Measurements from ENCODE around the gene PAXX.

Gene PAXX

GRCh38 chr9:136954270-136955083, 37.7 kb upstream of the PAXX start:
- no peaks in the 10 kb centered on the region; the same call in 1 of the 2 replicates for H3K36me3 ChIP-seq (ENCODE audit: control insufficient read depth, insufficient read depth, low read length)
- H3K27ac ChIP-seq (ENCODE audit: low read length): no peak overlapping the region
- no peaks in the 10 kb centered on the region for H3K27me3 ChIP-seq (ENCODE audit: control insufficient read depth, insufficient read depth, low read length)
- no peaks in the 10 kb centered on the region; the same call in 1 of the 2 replicates for H3K4me1 ChIP-seq (ENCODE audit: control insufficient read depth, insufficient read depth, low read length)
- H3K4me3 ChIP-seq (ENCODE audit: low read length): no peak overlapping the region
- no CpG with 5 or more reads among the region's 25 CpGs for WGBS (ENCODE audit: insufficient coverage, insufficient read length)
- no peak for DNase-seq (ENCODE audit: low read depth, low spot score)
- H3K9me3 ChIP-seq (ENCODE audit: control insufficient read depth, insufficient read depth, low read length): no peaks in the 10 kb centered on the region

- H3K9me3 ChIP-seq (ENCODE audit: control insufficient read depth, insufficient read depth, low read length): no peaks in the 10 kb centered on the region
- DNase-seq (ENCODE audit: low read depth, low spot score): no peak
- no CpG with 5 or more reads among the region's 14 CpGs for WGBS (ENCODE audit: insufficient coverage, insufficient read length)
Observed at GRCh38 chr9:136955202-136955942, 36.9 kb upstream of the PAXX start.

GRCh38 chr9:136955943-136956335, 36.3 kb upstream of the PAXX start:
- no peak for DNase-seq (ENCODE audit: low read depth, low spot score)
- no peak overlapping the region for H3K4me3 ChIP-seq (ENCODE audit: low read length)
- H3K4me1 ChIP-seq (ENCODE audit: control insufficient read depth, insufficient read depth, low read length): no peaks in the 10 kb centered on the region
- no peaks in the 10 kb centered on the region for H3K9me3 ChIP-seq (ENCODE audit: control insufficient read depth, insufficient read depth, low read length)
- no peaks in the 10 kb centered on the region for H3K27me3 ChIP-seq (ENCODE audit: control insufficient read depth, insufficient read depth, low read length)
- no peaks in the 10 kb centered on the region; the same call in 1 of the 2 replicates for H3K36me3 ChIP-seq (ENCODE audit: control insufficient read depth, insufficient read depth, low read length)
- H3K27ac ChIP-seq (ENCODE audit: low read length): no peak overlapping the region
- no CpG with 5 or more reads among the region's 9 CpGs for WGBS (ENCODE audit: insufficient coverage, insufficient read length)

More at GRCh38 chr9:136955202-136955942, 36.9 kb upstream of the PAXX start:
- H3K4me3 ChIP-seq (ENCODE audit: low read length): no peak overlapping the region
- no peak overlapping the region for H3K27ac ChIP-seq (ENCODE audit: low read length)
- H3K36me3 ChIP-seq (ENCODE audit: control insufficient read depth, insufficient read depth, low read length): no peaks in the 10 kb centered on the region; the same call in 1 of the 2 replicates
- no peaks in the 10 kb centered on the region; the same call in 1 of the 2 replicates for H3K4me1 ChIP-seq (ENCODE audit: control insufficient read depth, insufficient read depth, low read length)
- no peaks in the 10 kb centered on the region for H3K27me3 ChIP-seq (ENCODE audit: control insufficient read depth, insufficient read depth, low read length)

DNA sequence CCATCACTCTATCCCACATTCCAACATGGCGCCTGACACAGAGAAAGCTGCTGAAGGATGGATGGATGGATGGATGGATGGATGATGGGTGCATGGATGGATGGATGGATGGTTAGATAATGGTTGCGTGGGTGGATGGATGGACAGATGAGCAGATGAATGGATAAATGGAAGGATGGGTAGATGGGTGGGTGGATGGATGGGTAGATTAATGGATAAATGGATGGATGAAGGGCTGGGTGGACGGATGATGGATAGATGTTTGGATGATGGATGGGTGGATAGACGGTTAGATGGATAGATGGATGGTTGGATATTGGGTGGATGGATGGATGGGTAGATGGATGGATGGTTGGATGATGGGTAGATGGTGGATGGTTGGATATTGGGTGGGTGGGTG, 35.6 kb upstream of the PAXX start:
- H3K9me3 ChIP-seq (ENCODE audit: control insufficient read depth, insufficient read depth, low read length): no peaks in the 10 kb centered on the region
- no peaks in the 10 kb centered on the region; the same call in 1 of the 2 replicates for H3K36me3 ChIP-seq (ENCODE audit: control insufficient read depth, insufficient read depth, low read length)
- H3K27me3 ChIP-seq (ENCODE audit: control insufficient read depth, insufficient read depth, low read length): no peaks in the 10 kb centered on the region
- DNase-seq (ENCODE audit: low read depth, low spot score): no peak
- H3K27ac ChIP-seq (ENCODE audit: low read length): no peak overlapping the region
- H3K4me3 ChIP-seq (ENCODE audit: low read length): no peak overlapping the region
- 100% methylated on average over 2 of the region's 4 CpGs for WGBS (ENCODE audit: insufficient coverage, insufficient read length)
- no peaks in the 10 kb centered on the region for H3K4me1 ChIP-seq (ENCODE audit: control insufficient read depth, insufficient read depth, low read length)

- DNase-seq (ENCODE audit: low read depth, low spot score): no peak
- H3K4me3 ChIP-seq (ENCODE audit: low read length): no peak overlapping the region
- no peaks in the 10 kb centered on the region for H3K4me1 ChIP-seq (ENCODE audit: control insufficient read depth, insufficient read depth, low read length)
- WGBS (ENCODE audit: insufficient coverage, insufficient read length): 100% methylated on average over 1 of the region's 1 CpG
- no peaks in the 10 kb centered on the region for H3K9me3 ChIP-seq (ENCODE audit: control insufficient read depth, insufficient read depth, low read length)
- no peak overlapping the region for H3K27ac ChIP-seq (ENCODE audit: low read length)
- H3K36me3 ChIP-seq (ENCODE audit: control insufficient read depth, insufficient read depth, low read length): no peaks in the 10 kb centered on the region; the same call in 1 of the 2 replicates
- H3K27me3 ChIP-seq (ENCODE audit: control insufficient read depth, insufficient read depth, low read length): no peaks in the 10 kb centered on the region
Observed at GRCh38 chr9:136957461-136957860, 34.8 kb upstream of the PAXX start.

- no CpG with 5 or more reads among the region's 6 CpGs for WGBS (ENCODE audit: insufficient coverage, insufficient read length)
- Histone ChIP-seq H3K27ac (ENCODE audit: low read length) (no peak overlapping the region), H3K27me3 (ENCODE audit: control insufficient read depth, insufficient read depth, low read length) (no peaks in the 10 kb centered on the region), H3K36me3 (ENCODE audit: control insufficient read depth, insufficient read depth, low read length) (no peaks in the 10 kb centered on the region; the same call in 1 of the 2 replicates), H3K4me1 (ENCODE audit: control insufficient read depth, insufficient read depth, low read length) (no peaks in the 10 kb centered on the region), H3K4me3 (ENCODE audit: low read length) (no peak overlapping the region), H3K9me3 (ENCODE audit: control insufficient read depth, insufficient read depth, low read length) (no peaks in the 10 kb centered on the region)
- no peak for DNase-seq (ENCODE audit: low read depth, low spot score)
Observed at GRCh38 chr9:136957901-136958300, 34.3 kb upstream of the PAXX start.

DNA sequence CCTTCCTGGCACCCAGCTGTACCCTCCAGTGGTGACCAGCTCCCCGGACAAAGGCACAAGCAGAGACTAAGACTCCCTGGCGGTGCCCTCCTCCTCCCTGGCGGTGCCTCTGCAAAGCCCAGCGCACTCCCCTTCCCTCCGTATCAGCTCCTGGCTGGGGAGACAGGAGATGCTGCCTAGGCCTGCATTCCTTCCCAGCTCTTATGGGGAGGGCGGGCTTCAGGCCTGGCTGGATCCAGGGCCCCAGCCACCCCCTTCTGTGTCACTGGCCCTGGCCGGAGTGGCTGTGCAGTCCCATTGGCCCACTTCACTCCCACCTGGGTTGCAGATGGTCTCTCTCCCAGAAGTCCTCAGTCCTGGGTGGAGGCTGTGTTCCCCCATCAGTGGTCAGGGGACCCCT, 33.7 kb upstream of the PAXX start:
- no peak overlapping the region for H3K4me3 ChIP-seq (ENCODE audit: low read length)
- no peaks in the 10 kb centered on the region for H3K27me3 ChIP-seq (ENCODE audit: control insufficient read depth, insufficient read depth, low read length)
- H3K9me3 ChIP-seq (ENCODE audit: control insufficient read depth, insufficient read depth, low read length): no peaks in the 10 kb centered on the region
- H3K4me1 ChIP-seq (ENCODE audit: control insufficient read depth, insufficient read depth, low read length): no peaks in the 10 kb centered on the region
- no peaks in the 10 kb centered on the region; the same call in 1 of the 2 replicates for H3K36me3 ChIP-seq (ENCODE audit: control insufficient read depth, insufficient read depth, low read length)
- DNase-seq (ENCODE audit: low read depth, low spot score): no peak
- WGBS (ENCODE audit: insufficient coverage, insufficient read length): no CpG with 5 or more reads among the region's 7 CpGs
- H3K27ac ChIP-seq (ENCODE audit: low read length): no peak overlapping the region

DNA sequence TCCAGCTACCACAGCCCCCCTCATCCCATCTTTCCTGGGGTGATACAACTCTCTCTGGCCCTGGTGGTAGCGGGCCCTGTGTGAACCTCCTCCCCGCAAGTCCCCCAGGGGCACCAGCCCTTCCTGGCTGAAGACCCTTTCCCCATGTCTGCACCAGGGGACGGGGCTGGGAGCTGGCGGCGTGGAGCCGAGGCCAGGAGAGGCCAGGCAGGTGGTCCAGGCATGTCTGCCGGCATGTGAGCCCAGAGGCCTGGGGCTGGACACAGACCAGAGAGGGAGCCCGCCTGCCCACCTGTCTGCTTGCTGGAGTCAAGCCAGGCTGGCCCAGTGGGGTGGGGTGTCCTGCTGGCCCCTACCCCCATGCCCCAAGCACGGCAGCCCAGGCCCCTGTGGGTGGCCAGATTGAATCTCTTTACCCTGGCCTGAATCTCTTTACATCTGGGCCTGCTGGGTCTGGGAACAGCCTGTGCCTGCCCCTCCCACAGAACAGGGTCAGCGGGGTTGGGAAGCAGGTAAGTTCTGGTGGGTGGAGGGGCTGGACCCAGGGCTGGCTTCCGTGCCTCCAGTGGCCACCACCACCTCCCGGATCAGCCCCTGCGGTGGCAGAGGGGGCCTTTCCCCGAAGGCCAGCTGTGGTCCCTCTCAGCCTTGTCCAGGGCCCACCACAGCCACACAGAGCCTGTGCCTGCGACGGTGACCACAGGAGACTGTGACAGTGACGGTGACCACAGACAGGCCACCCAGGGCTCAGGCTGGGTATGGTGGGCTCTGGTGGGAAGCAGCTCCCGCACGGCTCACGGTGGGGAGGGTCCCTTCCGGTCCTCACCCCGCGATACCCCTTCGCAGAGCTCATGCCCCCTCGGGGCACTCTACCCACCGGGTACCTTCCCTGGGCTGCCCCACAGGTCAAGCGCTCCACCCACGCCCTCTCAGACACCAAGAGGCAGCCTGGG, 33.0 kb upstream of the PAXX start:
- H3K9me3 ChIP-seq (ENCODE audit: control insufficient read depth, insufficient read depth, low read length): no peaks in the 10 kb centered on the region
- H3K27ac ChIP-seq (ENCODE audit: low read length): no peak overlapping the region
- DNase-seq (ENCODE audit: low read depth, low spot score): no peak
- H3K36me3 ChIP-seq (ENCODE audit: control insufficient read depth, insufficient read depth, low read length): no peaks in the 10 kb centered on the region; the same call in 1 of the 2 replicates
- H3K4me1 ChIP-seq (ENCODE audit: control insufficient read depth, insufficient read depth, low read length): no peaks in the 10 kb centered on the region
- no peaks in the 10 kb centered on the region for H3K27me3 ChIP-seq (ENCODE audit: control insufficient read depth, insufficient read depth, low read length)
- no CpG with 5 or more reads among the region's 28 CpGs for WGBS (ENCODE audit: insufficient coverage, insufficient read length)
- H3K4me3 ChIP-seq (ENCODE audit: low read length): no peak overlapping the region

GRCh38 chr9:136960212-136960937, 31.8 kb upstream of the PAXX start:
- H3K4me1 ChIP-seq (ENCODE audit: control insufficient read depth, insufficient read depth, low read length): no peaks in the 10 kb centered on the region
- no peak overlapping the region for H3K4me3 ChIP-seq (ENCODE audit: low read length)
- H3K27ac ChIP-seq (ENCODE audit: low read length): no peak overlapping the region
- DNase-seq (ENCODE audit: low read depth, low spot score): no peak
- no peaks in the 10 kb centered on the region for H3K27me3 ChIP-seq (ENCODE audit: control insufficient read depth, insufficient read depth, low read length)
- no peaks in the 10 kb centered on the region for H3K9me3 ChIP-seq (ENCODE audit: control insufficient read depth, insufficient read depth, low read length)
- no peaks in the 10 kb centered on the region for H3K36me3 ChIP-seq (ENCODE audit: control insufficient read depth, insufficient read depth, low read length)
- WGBS (ENCODE audit: insufficient coverage, insufficient read length): no CpG with 5 or more reads among the region's 19 CpGs
